ENCODE measurements around the gene FBXO42. TPM values are rescaled to one million over a fixed set of nuclear protein-coding genes. Genes with fewer than 3 reads are reported as not detected.
A peak's percentile ranks its signal among the peaks of the same experiment; 100 is the strongest.

FBXO42 gene
- total and polyA plus RNA-seq, 2 of the 8 experiments (the other 6 are each of a cell fraction or from before 2014, with no cell fraction given), result 15.1 to 17.0 TPM

DNA sequence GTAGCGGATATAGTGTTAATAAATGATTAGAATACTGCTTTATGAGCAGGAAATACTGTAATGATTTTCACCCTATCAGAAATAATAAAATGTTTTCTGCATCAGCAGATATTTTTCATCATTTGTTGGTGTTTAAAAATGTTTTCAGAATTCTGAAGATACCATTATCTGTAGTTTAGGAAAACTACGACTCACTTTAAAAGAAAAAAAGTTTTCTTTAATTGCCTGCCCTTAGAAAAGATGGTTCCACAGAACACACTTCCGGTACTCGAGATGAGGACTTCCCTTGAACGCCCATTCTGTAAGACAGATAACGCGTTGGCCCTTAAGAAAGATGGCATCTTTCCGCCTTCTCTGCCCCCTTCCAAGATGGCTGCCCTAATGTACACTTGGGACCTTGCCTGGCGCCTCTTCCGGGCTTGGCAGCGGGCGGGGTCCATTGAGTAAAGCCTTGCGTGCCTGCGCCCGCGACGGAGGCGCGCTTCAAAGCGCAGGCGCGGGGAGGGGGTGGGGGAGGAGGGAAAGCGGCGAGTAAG, 14.5 kb upstream of the FBXO42 start, which contains the start of gene SZRD1 (continued):
- TF ChIP-seq EP300 (IDR thresholded peaks at IDR 0.05; ENCODE audit: borderline replicate concordance in 1 of 2, low read depth in 2 of 2, low read length in 2 of 2), result 0 out of 3 replicates have a peak, but pooled peaks of 1 of the 2 experiments have one; percentile 53
- peak; percentile 96 for TF ChIP-seq SAP30 (IDR thresholded peaks at IDR 0.05; ENCODE audit: insufficient read depth, insufficient replicate concordance, low read length)
- TF ChIP-seq GABPA (IDR thresholded peaks at IDR 0.05; ENCODE audit: borderline replicate concordance, insufficient read depth, low read length), result peak; percentile 65; the same call in 1 of the 2 replicates
- TF ChIP-seq SIRT6 (IDR thresholded peaks at IDR 0.05; ENCODE audit: low read length), result no peak
- TF ChIP-seq BRCA1 (IDR thresholded peaks at IDR 0.05; ENCODE audit: low read depth, low read length), result no peak
- peak; percentile 59 for TF ChIP-seq SIX5 (IDR thresholded peaks at IDR 0.05; ENCODE audit: low read depth, low read length)
- peak; percentile 58; the same call in 1 of the 2 replicates for TF ChIP-seq TBP (IDR thresholded peaks at IDR 0.05; ENCODE audit: low read depth, low read length)
- TF ChIP-seq YY1 (IDR thresholded peaks at IDR 0.05; ENCODE audit: low read depth, low read length), result peak; percentile 100
- TF ChIP-seq KDM1A (IDR thresholded peaks at IDR 0.05; ENCODE audit: borderline replicate concordance, low read length), result no peak
- TF ChIP-seq PHF8 (conservative IDR thresholded peaks at IDR 0.05; ENCODE audit: low read depth, low read length), result no peak
- TF ChIP-seq TEAD4 (IDR thresholded peaks at IDR 0.05; ENCODE audit: low read depth, low read length), result 0 out of 2 replicates have a peak, but pooled peaks have one; percentile 9
- TF ChIP-seq RFX5 (IDR thresholded peaks at IDR 0.05; ENCODE audit: borderline replicate concordance, low read depth, low read length), result no peak
- TF ChIP-seq SRF (IDR thresholded peaks at IDR 0.05; ENCODE audit: low read depth, low read length), result 0 out of 2 replicates have a peak, but pooled peaks have one; percentile 13
- 0 out of 2 replicates have a peak, but pooled peaks have one; percentile 23 for TF ChIP-seq CHD2 (IDR thresholded peaks at IDR 0.05; ENCODE audit: low read length)
- TF ChIP-seq JUN (IDR thresholded peaks at IDR 0.05; ENCODE audit: low read depth, low read length), result no peak
- TF ChIP-seq CREB1 (IDR thresholded peaks at IDR 0.05), result peak; percentile 93
- TF ChIP-seq, protein P1, sequence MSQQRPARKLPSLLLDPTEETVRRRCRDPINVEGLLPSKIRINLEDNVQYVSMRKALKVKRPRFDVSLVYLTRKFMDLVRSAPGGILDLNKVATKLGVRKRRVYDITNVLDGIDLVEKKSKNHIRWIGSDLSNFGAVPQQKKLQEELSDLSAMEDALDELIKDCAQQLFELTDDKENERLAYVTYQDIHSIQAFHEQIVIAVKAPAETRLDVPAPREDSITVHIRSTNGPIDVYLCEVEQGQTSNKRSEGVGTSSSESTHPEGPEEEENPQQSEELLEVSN (IDR thresholded peaks at IDR 0.05), result no peak
- TF ChIP-seq CHD1 (IDR thresholded peaks at IDR 0.05; ENCODE audit: low read depth, low read length), result no peak
